HCT116 (cell line): ENCODE results near the gene PSME3IP1. TPM values are rescaled to one million over a fixed set of nuclear protein-coding genes. Genes with fewer than 3 reads are reported as not detected.

Source experiments
- ATAC-seq: fragments of 200-7000 bp; cut with Tn5 transposase; 2 replicates; pipeline ENCODE4 v1.9.1; 2020; ENCODE audit warnings: mild to moderate bottlenecking, moderate library complexity
- BruUV-seq: library from RNA; stranded (reverse); fragments of 400-500 nt; replicated peaks from 2 replicates; lab custom pipeline; 2021; lab: Mats Ljungman, UMichigan
- CTCF ChIA-PET: fragments of 300-600 bp; sonication (Branson Sonifier 250); formaldehyde crosslinking; loops from one replicate; lab custom pipeline; 2021; ENCODE audit warnings: antibody characterized with exemption; lab: Charles Lee
- POLR2A ChIA-PET: fragments of 300-600, 350-600 bp; sonication (Branson Sonifier 250); formaldehyde crosslinking; loops from one replicate; lab custom pipeline; 2021; ENCODE audit warnings: antibody characterized with exemption; lab: Charles Lee
- RAD21 ChIA-PET, 2 experiments: fragments of 300-600 bp; sonication (Branson Sonifier 250); formaldehyde crosslinking; loops; one replicate each; lab custom pipeline; 2023; ENCODE audit warnings: low total read pairs in 2 of 2; ENCODE audit not compliant: uncharacterized antibody in 2 of 2, unreplicated experiment in 2 of 2, low non-redundant PET in 1 of 2; lab: Charles Lee
- DNase-seq: peaks from one replicate; pipeline ENCODE4 v3.0.0-alpha.2; 2010; ENCODE audit warnings: low read depth, low spot score
- H2AFZ ChIP-seq: fragments of 200-600 bp; shearing (Covaris generic), sonication (generic); 2 replicates; pipeline ENCODE4 v1.6.1; 2017; ENCODE audit warnings: low read depth, mixed run types, mixed read lengths, antibody characterized with exemption, low read length; ENCODE audit not compliant: poor library complexity, severe bottlenecking
- H3K27ac ChIP-seq: 2 replicates; pipeline ENCODE4 v1.5.1; 2012; ENCODE audit warnings: low read depth, low read length
- H3K27me3 ChIP-seq: fragments of 200-600 bp; sonication (generic); 2 replicates; pipeline ENCODE4 v1.6.1; 2016; ENCODE audit warnings: mixed run types, low read length, mixed read lengths; ENCODE audit not compliant: insufficient read depth
- H3K36me3 ChIP-seq, 2 experiments: fragments of 200-500 bp in 1 of 2; fragments of 200-600 bp in 1 of 2; sonication (Bioruptor generic) in 1 of 2; sonication (generic) in 1 of 2; 2 replicates each; pipeline versions ENCODE4 v1.5.1 to v1.6.1; 2014 to 2016; ENCODE audit warnings: low read length in 2 of 2, inconsistent platforms in 1 of 2, mixed read lengths in 1 of 2, mixed run types in 1 of 2; ENCODE audit not compliant: insufficient read depth in 2 of 2, control insufficient read depth in 1 of 2
- H3K4me1 ChIP-seq, 2 experiments: fragments of 200-600 bp in 1 of 2; sonication (generic) in 1 of 2; 2 replicates each; pipeline versions ENCODE4 v1.5.1 to v1.6.1; 2012 to 2017; ENCODE audit warnings: low read length in 2 of 2, inconsistent platforms in 1 of 2, mild to moderate bottlenecking in 1 of 2, mixed read lengths in 1 of 2, mixed run types in 1 of 2, moderate library complexity in 1 of 2; ENCODE audit not compliant: insufficient read depth in 2 of 2, control insufficient read depth in 1 of 2
- H3K4me2 ChIP-seq: fragments of 200-600 bp; sonication (generic); 2 replicates; pipeline ENCODE4 v1.6.1; 2017; ENCODE audit warnings: mixed run types, low read length, mixed read lengths
- H3K4me3 ChIP-seq, 2 experiments: fragments of 200-600 bp in 1 of 2; sonication (generic) in 1 of 2; replicated peaks in 1 of 2; 2 replicates each; pipeline ENCODE4 v1.5.1; 2011 to 2016; ENCODE audit warnings: low read length in 2 of 2, control low read depth in 1 of 2, low read depth in 1 of 2, mild to moderate bottlenecking in 1 of 2, mixed read lengths in 1 of 2, mixed run types in 1 of 2
- H3K79me2 ChIP-seq: fragments of 200-600 bp; sonication (generic); 2 replicates; pipeline ENCODE4 v1.6.1; 2017; ENCODE audit warnings: mild to moderate bottlenecking, mixed run types, low read length, moderate library complexity, mixed read lengths; ENCODE audit not compliant: insufficient read depth
- H3K9ac ChIP-seq: fragments of 200-600 bp; sonication (generic); 2 replicates; pipeline ENCODE4 v1.6.1; 2016; ENCODE audit warnings: low read length, mixed read lengths
- H3K9me2 ChIP-seq: fragments of 200-600 bp; sonication (generic), shearing (Covaris generic); 2 replicates; pipeline ENCODE4 v1.6.1; 2017; ENCODE audit warnings: mixed run types, mild to moderate bottlenecking, moderate library complexity; ENCODE audit not compliant: insufficient read depth
- H3K9me3 ChIP-seq, 2 experiments: fragments of 200-500 bp in 1 of 2; fragments of 200-600 bp in 1 of 2; sonication (Bioruptor generic) in 1 of 2; sonication (generic) in 1 of 2; 2 replicates each; pipeline ENCODE4 v1.6.1; 2014 to 2017; ENCODE audit warnings: low read length in 2 of 2, mixed read lengths in 2 of 2, inconsistent platforms in 1 of 2, low read depth in 1 of 2, mild to moderate bottlenecking in 1 of 2, mixed run types in 1 of 2, moderate library complexity in 1 of 2; ENCODE audit not compliant: control insufficient read depth in 1 of 2, insufficient read depth in 1 of 2
- H4K20me1 ChIP-seq: fragments of 200-600 bp; sonication (generic), shearing (Covaris generic); 2 replicates; pipeline ENCODE4 v1.6.1; 2017; ENCODE audit warnings: mixed run types, mild to moderate bottlenecking, moderate library complexity; ENCODE audit not compliant: insufficient read depth
- CBX3 ChIP-seq: IDR thresholded peaks from 2 replicates; pipeline ENCODE4 v1.6.1; 2012; ENCODE audit warnings: low read depth
- EZH2 ChIP-seq: fragments of 200-600 bp; sonication (generic); IDR thresholded peaks from 2 replicates; pipeline ENCODE4 v1.6.1; 2017; ENCODE audit warnings: antibody characterized with exemption, mixed run types
- FOSL1 ChIP-seq: IDR thresholded peaks from 2 replicates; pipeline ENCODE4 v1.6.1; 2012; ENCODE audit warnings: low read depth
- JUND ChIP-seq: IDR thresholded peaks from 2 replicates; pipeline ENCODE4 v1.6.1; 2012
- POLR2A ChIP-seq: IDR thresholded peaks from 2 replicates; pipeline ENCODE4 v1.7.0; 2011; ENCODE audit warnings: borderline replicate concordance; ENCODE audit not compliant: insufficient read depth, insufficient read length; ENCODE audit errors: extremely low read depth
- YY1 ChIP-seq: IDR thresholded peaks from 2 replicates; pipeline ENCODE4 v1.6.1; 2011; ENCODE audit warnings: low read length, low read depth, moderate library complexity, mild to moderate bottlenecking; ENCODE audit not compliant: insufficient replicate concordance; ENCODE audit errors: extremely low read depth
- ZNF274 ChIP-seq: fragments of 200-500 bp; sonication (Bioruptor generic); IDR thresholded peaks from 2 replicates; pipeline ENCODE4 v1.6.1; 2014; ENCODE audit warnings: mild to moderate bottlenecking, low read depth, low read length, inconsistent platforms
- intact Hi-C: fragments of 100-400 bp; cut with micrococcal nuclease; formaldehyde crosslinking; loops from 2 replicates; pipeline ENCODE4 v1.10.0; 2022
- total RNA-seq: library from RNA; stranded (reverse); gene quantifications from one replicate; pipeline ENCODE4 v1.2.1, GENCODE V29; 2021; ENCODE audit not compliant: unreplicated experiment
- TF ChIP-seq, protein P1 (sequence below): IDR thresholded peaks from 2 replicates; pipeline ENCODE4 v1.6.1; 2011; ENCODE audit warnings: mild to moderate bottlenecking, low read length, moderate library complexity; ENCODE audit not compliant: insufficient replicate concordance; ENCODE audit errors: extremely low read depth
- TF ChIP-seq, protein P2 (sequence below): IDR thresholded peaks from 2 replicates; pipeline ENCODE4 v1.6.1; 2012; ENCODE audit warnings: low read depth

The PSME3IP1 gene
- total RNA-seq, 1 experiment from 2014 or later = 88.5 TPM

GRCh38 chr16:57113042-57113453, 72.8 kb downstream of the PSME3IP1 start:
- intact Hi-C loops = no loop called here

DNA sequence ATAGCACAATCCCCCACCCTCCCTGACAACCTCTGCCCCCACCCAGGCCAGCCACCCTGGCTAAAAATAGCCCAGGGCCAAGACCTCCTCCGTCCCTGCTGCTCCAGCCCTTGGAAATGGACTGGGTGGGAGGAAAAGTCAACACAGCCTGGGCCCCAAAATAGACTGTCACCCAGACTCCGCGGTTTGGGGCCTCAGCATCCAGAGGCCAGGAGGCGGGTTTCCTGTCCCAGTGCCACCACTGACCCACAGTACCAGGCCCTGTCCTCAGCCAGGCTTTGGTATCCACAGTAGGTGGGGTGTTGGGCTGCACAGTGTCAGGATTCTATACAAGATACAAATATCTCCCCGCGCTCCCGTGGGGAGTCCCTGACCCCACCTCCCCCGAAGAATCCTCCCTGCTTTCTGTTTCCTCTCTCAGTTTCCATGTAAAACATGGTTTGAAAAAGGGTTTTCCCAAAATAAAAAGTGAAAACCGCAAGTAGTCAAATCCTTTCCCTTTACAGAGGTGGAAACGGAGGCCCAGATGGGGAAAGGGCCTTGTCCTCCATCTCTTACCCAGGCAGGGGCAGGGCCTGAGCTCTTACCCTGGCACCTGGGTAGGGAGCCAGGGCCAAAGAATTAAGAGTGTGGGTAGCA, 73.3 kb downstream of the PSME3IP1 start:
- Histone ChIP-seq H3K79me2 (no peaks in the 10 kb centered on the region), H3K4me1 (peaks cover 0 to 18% of the 10 kb centered on the region in 2 experiments; a peak in 2 of 4 replicates), H2AFZ (no peak overlapping the region), H3K9me2 (no peaks in the 10 kb centered on the region), H3K9me3 (no peaks in the 10 kb centered on the region), H3K4me2 (no peak overlapping the region), H3K27ac (no peak overlapping the region), H3K27me3 (no peaks in the 10 kb centered on the region), H4K20me1 (no peaks in the 10 kb centered on the region), H3K4me3 (no peak overlapping the region), H3K9ac (no peak overlapping the region), H3K36me3 (0 out of 4 replicates have a peak, but pooled peaks cover 0 to 3% of the 10 kb centered on the region in 2 experiments)
- DNase-seq = no peak
- TF ChIP-seq CBX3 (no peak), FOSL1 (no peak), EZH2 (no peak), YY1 (no peak), ZNF274 (no peak)
- TF ChIP-seq, protein P1, sequence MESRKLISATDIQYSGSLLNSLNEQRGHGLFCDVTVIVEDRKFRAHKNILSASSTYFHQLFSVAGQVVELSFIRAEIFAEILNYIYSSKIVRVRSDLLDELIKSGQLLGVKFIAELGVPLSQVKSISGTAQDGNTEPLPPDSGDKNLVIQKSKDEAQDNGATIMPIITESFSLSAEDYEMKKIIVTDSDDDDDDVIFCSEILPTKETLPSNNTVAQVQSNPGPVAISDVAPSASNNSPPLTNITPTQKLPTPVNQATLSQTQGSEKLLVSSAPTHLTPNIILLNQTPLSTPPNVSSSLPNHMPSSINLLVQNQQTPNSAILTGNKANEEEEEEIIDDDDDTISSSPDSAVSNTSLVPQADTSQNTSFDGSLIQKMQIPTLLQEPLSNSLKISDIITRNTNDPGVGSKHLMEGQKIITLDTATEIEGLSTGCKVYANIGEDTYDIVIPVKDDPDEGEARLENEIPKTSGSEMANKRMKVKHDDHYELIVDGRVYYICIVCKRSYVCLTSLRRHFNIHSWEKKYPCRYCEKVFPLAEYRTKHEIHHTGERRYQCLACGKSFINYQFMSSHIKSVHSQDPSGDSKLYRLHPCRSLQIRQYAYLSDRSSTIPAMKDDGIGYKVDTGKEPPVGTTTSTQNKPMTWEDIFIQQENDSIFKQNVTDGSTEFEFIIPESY = no peak
- TF ChIP-seq, protein P2, sequence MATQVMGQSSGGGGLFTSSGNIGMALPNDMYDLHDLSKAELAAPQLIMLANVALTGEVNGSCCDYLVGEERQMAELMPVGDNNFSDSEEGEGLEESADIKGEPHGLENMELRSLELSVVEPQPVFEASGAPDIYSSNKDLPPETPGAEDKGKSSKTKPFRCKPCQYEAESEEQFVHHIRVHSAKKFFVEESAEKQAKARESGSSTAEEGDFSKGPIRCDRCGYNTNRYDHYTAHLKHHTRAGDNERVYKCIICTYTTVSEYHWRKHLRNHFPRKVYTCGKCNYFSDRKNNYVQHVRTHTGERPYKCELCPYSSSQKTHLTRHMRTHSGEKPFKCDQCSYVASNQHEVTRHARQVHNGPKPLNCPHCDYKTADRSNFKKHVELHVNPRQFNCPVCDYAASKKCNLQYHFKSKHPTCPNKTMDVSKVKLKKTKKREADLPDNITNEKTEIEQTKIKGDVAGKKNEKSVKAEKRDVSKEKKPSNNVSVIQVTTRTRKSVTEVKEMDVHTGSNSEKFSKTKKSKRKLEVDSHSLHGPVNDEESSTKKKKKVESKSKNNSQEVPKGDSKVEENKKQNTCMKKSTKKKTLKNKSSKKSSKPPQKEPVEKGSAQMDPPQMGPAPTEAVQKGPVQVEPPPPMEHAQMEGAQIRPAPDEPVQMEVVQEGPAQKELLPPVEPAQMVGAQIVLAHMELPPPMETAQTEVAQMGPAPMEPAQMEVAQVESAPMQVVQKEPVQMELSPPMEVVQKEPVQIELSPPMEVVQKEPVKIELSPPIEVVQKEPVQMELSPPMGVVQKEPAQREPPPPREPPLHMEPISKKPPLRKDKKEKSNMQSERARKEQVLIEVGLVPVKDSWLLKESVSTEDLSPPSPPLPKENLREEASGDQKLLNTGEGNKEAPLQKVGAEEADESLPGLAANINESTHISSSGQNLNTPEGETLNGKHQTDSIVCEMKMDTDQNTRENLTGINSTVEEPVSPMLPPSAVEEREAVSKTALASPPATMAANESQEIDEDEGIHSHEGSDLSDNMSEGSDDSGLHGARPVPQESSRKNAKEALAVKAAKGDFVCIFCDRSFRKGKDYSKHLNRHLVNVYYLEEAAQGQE = no peak
- intact Hi-C loops = no loop called here
- ChIA-PET RAD21 (no interaction called here), CTCF (interaction anchor here (1.0 kb wide), 1 partner anchor 20 kb away, joined by 4 read pairs; the partner anchor contains the start of gene CPNE2), POLR2A (no interaction called here)
- no TSS peak for BruUV-seq
- ATAC-seq = no peak

More at GRCh38 chr16:57113042-57113453, 72.8 kb downstream of the PSME3IP1 start:
- Histone ChIP-seq H3K4me3 (no peak overlapping the region), H3K4me1 (peaks cover 2 to 22% of the 10 kb centered on the region in 2 experiments; a peak in 3 of 4 replicates), H3K9me3 (no peaks in the 10 kb centered on the region), H3K27me3 (no peaks in the 10 kb centered on the region), H3K9ac (no peak overlapping the region), H4K20me1 (no peaks in the 10 kb centered on the region), H3K27ac (no peak overlapping the region), H3K9me2 (no peaks in the 10 kb centered on the region), H3K4me2 (no peak overlapping the region), H2AFZ (no peak overlapping the region), H3K36me3 (0 out of 4 replicates have a peak, but pooled peaks cover 0 to 3% of the 10 kb centered on the region in 2 experiments), H3K79me2 (no peaks in the 10 kb centered on the region)
- DNase-seq (no peak), ATAC-seq (no peak)
- POLR2A ChIA-PET = no interaction called here
- CTCF ChIA-PET = interaction anchor here (1.0 kb wide), 1 partner anchor 20 kb away, joined by 4 read pairs; the partner anchor contains the start of gene CPNE2
- RAD21 ChIA-PET = no interaction called here
- BruUV-seq = no TSS peak
- TF ChIP-seq EZH2 = no peak
- TF ChIP-seq YY1 = no peak
- no peak for TF ChIP-seq POLR2A
- no peak for TF ChIP-seq JUND
